HG03378 (cell line): ENCODE measurements around the gene DCTN5.
A peak's percentile ranks its signal among the peaks of the same experiment; 100 is the strongest.

Experiments
- ATAC-seq: cut with Tn5 transposase; IDR thresholded peaks from one replicate; pipeline ENCODE4 v1.9.1; 2021; ENCODE audit warnings: mild to moderate bottlenecking, moderate library complexity; ENCODE audit not compliant: unreplicated experiment

DCTN5 gene

DNA sequence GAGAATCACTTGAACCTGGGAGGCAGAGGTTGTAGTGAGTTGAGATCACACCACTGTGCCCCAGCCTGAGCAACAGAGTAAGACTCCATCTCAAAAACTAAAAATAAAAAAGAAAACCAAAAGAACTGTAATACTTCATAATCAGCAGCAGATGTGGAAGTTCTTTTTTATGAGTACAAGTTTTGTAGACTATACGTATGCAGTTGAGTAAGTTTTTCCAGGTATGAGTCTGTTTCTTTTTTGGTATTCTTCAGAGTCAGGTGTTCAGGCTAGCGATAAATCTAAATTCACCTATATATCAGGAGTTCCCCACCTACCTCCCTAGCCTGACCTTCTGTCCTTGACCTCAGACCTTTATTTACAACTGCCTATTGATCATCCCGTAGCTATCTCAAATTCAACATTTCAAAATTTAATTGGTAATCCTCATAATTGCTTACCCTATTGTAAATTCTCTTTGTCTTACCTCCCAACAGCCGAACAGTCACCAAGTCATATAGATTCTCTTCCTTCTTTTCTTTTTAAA is 10.7 kb downstream of the DCTN5 start:
- ATAC-seq: peak; percentile 44

DNA sequence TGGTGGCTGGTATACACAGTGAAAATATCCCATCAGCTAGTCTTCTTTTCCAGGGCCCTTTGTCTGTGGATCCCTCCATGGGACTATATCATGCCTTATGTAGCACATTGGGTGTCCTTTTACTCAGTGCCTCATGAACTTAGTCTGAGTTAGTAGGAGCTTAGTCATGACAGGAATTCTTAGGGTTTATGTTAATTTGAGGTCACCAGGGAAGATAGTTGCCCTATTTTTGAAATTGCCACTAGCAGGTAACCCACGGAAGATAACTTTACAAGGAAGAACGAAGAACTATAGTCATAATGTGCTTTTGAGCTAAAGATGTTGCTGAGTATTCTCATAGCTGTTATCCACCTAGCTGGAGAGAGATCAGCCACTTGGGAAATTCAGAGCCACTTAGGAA is 22.7 kb downstream of the DCTN5 start:
- ATAC-seq: no peak

- ATAC-seq: no peak
Measured at GRCh38 chr16:23666571-23667354, 25.5 kb downstream of the DCTN5 start.

- ATAC-seq: no peak
Measured at GRCh38 chr16:23667355-23667659, 26.0 kb downstream of the DCTN5 start.

GRCh38 chr16:23668225-23668624 is 27.0 kb downstream of the DCTN5 start:
- no peak for ATAC-seq

- no peak for ATAC-seq
Measured at GRCh38 chr16:23668873-23669272, 27.6 kb downstream of the DCTN5 start.

GRCh38 chr16:23670137-23670776 is 29.0 kb downstream of the DCTN5 start:
- ATAC-seq: peak; percentile 94

- ATAC-seq: no peak
Measured at GRCh38 chr16:23673971-23674614, 32.8 kb downstream of the DCTN5 start.

DNA sequence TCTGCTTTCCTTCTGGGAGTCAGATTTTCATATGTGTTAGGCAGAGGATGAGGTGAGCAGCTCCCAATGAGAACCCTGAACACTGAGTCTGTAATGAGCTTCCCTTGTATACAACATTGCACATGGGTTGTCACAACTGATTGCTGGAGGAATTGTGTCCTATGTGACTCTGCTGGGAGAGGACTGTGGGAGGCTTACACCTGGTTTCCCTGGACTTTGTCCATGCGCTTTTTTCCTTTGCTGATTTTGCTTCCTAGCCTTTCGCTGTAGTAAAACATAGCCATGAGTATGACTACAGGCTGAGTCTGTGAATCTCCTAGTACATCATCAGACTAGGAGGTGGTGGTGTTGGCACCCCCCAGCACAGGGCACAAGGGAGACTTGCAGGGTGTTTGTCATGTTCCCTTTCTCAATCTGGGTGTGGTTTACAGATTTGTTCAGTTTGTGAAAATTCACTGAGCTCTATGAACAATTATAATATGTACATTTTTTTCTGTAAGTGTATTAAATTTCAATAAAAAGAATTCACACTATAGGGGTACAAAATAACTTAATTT is 35.7 kb downstream of the DCTN5 start:
- ATAC-seq: no peak

GRCh38 chr16:23678430-23679273 is 37.4 kb downstream of the DCTN5 start, which contains the start of gene PLK1:
Gene PLK1 (plus strand): TSS chr16:23678889. CDS start chr16:23678933, 44 bp downstream.
- ATAC-seq: peak; percentile 78

GRCh38 chr16:23679274-23679985 is 38.2 kb downstream of the DCTN5 start:
- no peak for ATAC-seq

GRCh38 chr16:23679986-23680336 is 38.7 kb downstream of the DCTN5 start:
- ATAC-seq: no peak

DNA sequence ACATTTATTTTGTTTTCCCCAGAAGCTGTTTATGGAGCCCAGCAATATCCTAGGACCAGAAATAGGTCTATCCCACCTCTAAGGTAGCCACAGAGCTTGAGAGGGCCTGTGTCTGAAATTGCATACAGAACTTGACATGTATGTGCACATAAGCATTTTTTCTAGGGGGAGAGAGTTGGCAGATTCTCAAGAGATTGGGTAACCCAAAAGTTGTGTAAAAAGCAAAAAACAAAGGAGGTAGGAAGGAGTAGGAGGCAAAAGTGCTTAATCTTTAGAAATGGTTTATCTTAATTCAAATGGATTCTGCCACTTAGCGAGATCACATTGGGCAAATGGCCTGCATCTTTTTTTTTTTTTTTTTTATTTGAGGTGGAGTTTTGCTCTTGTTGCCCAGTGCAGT is 40.9 kb downstream of the DCTN5 start:
- no peak for ATAC-seq

DNA sequence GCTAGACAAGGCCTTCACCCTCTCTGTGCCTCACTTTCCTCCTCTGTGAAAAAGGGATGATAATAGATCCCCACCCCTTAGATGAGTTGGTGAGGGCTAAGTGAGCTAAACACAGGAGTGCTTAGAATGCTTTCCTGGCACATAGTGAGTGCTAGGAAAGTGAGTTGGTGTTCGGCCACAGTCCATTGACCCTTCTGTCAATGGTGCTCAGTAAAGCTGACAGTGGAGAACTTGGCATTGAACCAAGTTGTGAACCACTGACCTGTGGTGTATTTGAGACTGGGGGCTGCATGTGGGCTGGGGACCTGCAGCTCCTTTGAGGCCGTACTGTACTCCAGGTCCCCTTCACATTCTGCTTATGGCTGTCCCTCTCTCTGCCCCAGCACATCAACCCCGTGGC is 42.2 kb downstream of the DCTN5 start:
- ATAC-seq: no peak

- no peak for ATAC-seq
Measured at GRCh38 chr16:23687034-23687808, 46.0 kb downstream of the DCTN5 start.

DNA sequence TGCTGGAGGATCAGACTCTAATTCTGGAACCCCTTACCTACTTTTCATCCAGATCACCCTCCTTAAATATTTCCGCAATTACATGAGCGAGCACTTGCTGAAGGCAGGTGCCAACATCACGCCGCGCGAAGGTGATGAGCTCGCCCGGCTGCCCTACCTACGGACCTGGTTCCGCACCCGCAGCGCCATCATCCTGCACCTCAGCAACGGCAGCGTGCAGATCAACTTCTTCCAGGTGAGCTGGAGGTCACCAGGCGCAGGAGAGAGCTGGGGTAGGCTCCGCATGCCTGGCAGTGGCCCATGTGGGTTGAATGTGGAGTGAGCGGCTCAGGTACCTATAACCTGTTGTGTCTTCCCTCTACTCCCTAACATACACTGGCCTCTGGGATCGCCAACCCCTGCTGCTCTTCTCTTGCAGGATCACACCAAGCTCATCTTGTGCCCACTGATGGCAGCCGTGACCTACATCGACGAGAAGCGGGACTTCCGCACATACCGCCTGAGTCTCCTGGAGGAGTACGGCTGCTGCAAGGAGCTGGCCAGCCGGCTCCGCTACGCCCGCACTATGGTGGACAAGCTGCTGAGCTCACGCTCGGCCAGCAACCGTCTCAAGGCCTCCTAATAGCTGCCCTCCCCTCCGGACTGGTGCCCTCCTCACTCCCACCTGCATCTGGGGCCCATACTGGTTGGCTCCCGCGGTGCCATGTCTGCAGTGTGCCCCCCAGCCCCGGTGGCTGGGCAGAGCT is 48.3 kb downstream of the DCTN5 start:
- no peak for ATAC-seq

DNA sequence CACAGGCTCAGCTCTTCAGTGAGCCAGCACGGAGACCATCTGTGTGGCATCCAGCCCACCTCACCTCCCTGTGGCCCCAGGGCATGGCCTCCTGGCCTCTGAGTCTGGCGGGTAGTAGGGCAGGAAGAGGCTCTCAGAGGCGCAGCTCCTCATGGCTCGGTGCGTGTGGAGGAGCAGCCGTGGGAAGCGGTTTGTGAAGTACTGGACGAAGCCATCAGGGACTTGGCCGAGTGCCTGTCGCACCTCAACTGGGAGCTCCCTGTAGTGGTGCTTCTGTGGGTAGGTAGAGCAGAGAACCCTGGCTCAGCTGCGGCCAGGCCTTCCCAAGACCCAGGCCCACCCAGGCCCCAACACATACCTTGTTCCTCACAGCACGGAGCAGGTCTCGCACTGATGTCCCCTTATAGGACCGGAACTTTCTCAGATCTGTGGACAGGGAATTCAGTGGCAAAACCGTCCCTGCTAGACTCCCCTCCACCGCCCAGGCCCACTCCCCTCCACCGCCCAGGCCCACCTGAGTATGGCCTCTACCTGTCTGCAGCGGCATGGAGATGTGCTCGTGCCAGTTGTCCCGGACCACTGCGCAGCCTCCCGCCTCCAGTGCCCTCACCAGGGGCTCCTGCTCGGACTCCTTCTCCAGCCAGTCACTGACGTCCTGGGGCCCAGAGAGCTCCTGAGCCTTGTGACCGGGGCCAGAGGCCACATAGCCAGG is 49.7 kb downstream of the DCTN5 start:
- ATAC-seq: no peak
